Muscle of arm (tissue), 14 donors: Measurements from ENCODE around the gene DNM1. TPM values are rescaled to one million over a fixed set of nuclear protein-coding genes. Genes with fewer than 3 reads are reported as not detected.

Experiments
- DNase-seq: peaks from one replicate; pipeline ENCODE4 v3.0.0-alpha.2; 2013
- long read RNA-seq, 11 donors: transcript quantifications; one replicate each; lab custom pipeline, GENCODE V29; 2026
- polyA plus RNA-seq, 12 donors: library from polyadenylated mRNA; unstranded; fragments of 120-200 nt; gene quantifications; one replicate each; pipeline ENCODE4 v1.2.1, GENCODE V29; 2013; ENCODE audit not compliant: insufficient read length in 12 of 12

The DNM1 gene
- polyA plus RNA-seq, result 100 to 1,000 TPM in 1 of 12 donors, 10 to 100 TPM in 10, not detected in 1; 24.3 to 190 (median 43.5) TPM
- long read RNA-seq, donor 1, result 0 reads
- long read RNA-seq, donor 2, result 0 reads
- long read RNA-seq, donor 3, result 0 reads
- long read RNA-seq, donor 4, result 0 reads
- long read RNA-seq, donor 5, result 0 reads
- long read RNA-seq, donor 6, result 0 reads
- long read RNA-seq, donor 7, partial matches to known transcripts, result 8 of 8 reads
- long read RNA-seq, donor 7, other reads (novel, unspliced or antisense), result 0 of 8 reads
- long read RNA-seq, donor 8, result 0 reads
- long read RNA-seq, donor 9, result 0 reads
- long read RNA-seq, donor 10, partial matches to known transcripts, result 11 of 11 reads
- long read RNA-seq, donor 10, other reads (novel, unspliced or antisense), result 0 of 11 reads
- long read RNA-seq, donor 11, result 0 reads

DNA sequence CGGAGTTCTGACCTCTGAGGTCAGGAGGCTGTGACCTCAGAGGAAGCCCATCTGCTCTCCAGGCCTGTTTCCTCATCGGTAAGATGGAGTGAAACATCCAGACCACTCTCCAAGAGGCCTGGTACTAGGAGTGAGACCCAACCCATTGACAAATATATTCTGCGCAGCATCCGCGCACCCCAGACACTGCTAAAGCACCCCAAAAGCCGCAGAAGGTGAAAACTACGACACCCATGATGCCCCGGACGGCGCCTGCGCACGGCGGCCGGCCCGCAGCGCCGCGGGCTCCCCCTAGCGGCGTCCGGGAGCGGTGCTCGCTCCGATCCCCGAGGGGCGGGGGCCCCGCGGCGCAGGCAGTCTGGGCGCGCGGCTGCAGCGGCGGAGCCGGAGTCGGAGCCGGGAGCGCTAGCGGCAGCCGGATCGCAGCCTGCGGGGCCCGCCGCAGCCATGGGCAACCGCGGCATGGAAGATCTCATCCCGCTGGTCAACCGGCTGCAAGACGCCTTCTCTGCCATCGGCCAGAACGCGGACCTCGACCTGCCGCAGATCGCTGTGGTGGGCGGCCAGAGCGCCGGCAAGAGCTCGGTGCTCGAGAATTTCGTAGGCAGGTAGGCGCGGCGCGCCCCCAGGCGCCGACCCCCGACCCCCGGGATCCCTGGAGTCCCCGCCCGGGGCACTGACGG lies at the start of gene DNM1:
Gene DNM1, plus strand, starts transcription at position 356 of the 683 bp plus-strand sequence. Its CDS starts 92 bp downstream, at position 448.
- peak; percentile 52 for DNase-seq

DNA sequence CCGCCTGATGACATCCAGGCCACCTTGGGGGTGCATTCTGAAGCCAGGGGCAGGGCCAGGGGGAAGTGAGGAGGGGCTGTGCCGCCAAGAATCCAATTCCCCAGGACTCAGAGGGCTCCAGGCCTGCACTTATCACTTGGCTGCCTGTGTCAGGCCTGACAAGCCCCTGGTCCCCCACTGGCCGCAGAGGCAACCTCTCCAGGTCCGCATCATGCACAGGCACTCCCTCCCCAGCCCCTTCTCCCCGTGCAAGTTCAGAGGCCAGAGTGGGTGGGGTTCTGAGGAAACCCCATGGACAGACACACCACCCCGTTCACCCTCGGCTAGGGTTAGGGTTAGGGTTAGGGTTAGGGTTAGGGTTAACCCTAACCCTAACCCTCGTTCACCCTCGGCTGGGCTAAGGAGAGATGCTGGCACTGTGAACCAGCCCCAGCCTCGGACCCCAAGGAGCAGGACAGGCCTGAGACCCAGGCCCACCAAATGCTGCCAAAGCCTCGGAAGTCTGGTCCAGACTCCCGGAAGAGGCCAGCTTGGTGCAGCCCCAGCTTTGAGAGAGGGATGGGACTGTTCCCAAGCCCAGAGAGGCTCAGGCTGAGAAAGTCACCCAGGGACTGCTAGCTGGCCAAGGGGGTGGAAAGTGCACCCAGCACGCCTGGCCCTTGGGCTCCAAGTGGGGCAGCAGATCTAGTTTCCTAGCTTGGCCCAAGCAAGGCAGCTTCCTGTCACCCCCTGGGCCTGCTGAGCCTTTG lies 49.1 kb upstream of the DNM1 start:
- no peak for DNase-seq

DNA sequence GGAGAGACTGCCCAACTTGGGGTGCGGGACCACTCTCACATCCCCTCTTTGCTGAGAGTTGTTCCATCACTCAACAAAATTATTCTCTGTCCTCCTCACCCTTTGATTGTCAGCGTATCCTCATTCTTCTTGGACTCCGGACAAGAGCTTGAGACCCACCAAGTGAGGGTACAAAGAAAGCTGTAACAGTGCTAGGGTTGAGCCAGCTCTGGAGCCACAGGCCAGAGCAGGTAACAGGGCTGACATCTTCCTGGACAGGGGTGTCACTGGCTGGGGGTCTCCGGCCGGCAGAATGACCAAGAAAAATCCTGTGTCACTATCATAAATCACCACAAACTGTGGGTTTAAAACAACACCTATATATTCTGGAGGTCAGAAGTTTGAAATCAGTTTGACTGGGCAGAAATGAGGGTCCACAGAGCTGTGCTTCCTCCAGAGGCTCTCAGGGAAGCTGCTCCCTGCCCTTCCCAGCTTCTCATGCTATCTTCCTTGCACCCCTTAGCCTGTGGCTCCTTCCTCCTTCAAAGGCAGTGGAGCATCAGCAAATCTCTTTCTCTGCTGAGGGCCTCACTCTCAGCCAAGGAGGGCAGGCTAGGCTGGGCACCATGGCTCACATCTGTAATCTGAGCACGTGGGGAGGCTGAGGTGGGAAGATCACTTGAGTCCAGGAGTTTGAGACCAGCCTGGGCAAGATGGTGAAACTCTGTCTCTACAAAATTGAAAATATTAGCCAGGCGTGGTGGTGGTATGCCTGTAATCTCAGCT lies 47.3 kb upstream of the DNM1 start:
- DNase-seq, result no peak

DNA sequence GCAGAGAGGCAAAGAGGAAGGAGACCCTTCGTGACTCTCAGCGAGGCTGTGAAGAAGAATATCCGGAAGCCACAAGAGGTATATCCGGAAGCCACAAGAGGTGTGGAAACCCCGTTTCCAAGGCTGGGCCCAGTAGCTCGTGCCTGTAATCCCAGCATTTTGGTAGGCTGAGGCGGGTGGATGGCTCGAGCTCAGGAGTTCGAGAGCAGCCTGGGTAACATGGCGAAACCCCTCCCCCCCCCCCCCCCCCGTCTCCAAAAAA lies 43.7 kb upstream of the DNM1 start:
- no peak for DNase-seq

GRCh38 chr9:128159784-128160602 lies 43.2 kb upstream of the DNM1 start, which contains the start of gene BBLN:
BBLN (plus strand) TSS chr9:128160265; CDS start chr9:128160408, 143 bp downstream.
- DNase-seq, result peak; percentile 93

DNA sequence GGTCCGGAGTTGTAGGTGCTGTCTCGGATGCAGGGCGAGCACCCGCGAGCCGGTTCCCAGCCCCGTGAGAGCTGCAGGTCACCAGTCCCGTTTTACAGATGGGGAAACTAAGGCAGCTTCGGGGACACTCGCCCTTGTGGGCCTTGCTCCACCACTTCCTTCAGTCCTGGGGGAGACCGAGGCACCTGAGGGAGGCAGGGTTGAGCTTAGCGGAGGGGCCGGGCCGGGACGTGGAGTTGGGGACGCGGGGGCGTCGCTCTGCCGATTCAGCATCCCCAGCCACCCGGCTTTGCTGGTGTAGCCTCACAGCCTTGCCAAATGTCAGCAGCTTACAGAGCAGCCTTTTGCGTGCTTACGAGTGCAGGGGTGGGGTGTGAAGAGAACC lies 42.6 kb upstream of the DNM1 start:
- no peak for DNase-seq

DNA sequence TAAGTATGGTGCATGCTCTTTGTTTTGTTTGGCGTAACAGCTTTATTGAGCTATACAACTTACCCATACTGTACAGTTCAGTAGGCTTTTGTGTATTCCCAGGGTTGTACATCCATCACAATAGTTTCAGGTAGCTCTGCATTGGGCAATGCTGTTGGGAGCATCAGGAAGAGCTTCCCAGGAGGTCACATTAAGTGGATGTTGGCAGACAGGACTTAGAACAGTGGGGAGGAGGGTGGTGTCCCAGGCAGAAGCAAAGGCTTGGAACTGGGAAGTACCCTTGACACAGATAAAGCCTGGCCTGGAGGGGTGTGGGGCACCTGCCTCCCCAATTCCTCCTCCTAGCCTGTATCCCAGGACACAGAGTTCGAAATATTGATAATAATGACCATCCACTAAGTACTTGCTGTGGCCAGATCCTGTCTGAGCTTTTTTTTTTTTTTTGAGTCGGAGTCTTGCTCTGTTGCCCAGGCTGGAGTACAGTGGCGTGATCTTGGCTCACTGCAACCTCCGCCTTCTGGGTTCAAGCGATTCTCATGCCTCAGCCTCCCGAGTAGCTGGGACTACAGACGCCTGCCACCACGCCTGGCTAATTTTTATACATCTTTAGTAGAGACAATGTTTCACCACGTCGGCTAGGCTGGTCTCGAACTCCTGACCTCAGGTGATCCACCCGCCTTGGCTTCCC lies 41.8 kb upstream of the DNM1 start:
- DNase-seq, result no peak

DNA sequence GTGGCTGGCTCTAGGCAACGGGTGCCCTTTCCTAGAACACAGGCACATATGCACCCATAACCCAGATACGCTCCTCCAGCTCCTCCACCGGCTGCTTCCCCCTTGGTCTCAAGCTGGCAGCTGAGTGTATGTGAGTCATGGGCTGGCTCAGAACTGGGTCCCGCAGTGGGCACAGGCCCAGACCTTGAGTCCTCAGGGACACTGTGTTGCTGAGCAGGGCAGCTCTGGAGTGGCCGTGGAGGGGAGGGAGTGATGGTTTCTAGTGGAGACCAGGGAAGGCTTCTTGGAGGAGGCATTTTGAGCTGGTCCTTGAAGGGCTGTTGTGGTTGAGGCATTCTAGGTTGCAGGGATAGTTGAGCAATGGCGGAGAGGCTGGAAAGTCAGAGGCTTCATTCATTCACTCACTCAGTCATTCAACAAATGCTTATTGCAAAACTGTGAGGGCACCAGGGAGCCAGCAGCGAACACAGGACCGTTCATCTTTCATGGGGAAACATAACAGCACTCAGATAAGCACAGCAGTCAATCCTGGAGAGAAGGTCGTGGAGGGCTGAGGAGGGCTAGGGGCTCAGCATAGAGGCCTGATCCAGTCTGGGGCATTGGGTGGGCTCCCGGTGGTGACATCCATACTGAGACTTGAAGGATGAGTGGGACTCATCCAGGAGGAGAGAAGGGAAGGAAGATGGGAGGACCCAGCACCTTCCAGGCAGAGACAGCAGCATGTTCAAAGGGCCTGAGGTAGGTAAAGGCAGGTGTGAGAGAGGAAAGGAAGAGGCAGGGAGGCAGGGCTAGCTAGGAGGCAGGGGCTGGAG lies 40.8 kb upstream of the DNM1 start:
- DNase-seq, result no peak

- no peak for DNase-seq
Measured at GRCh38 chr9:128163027-128163515, 40.1 kb upstream of the DNM1 start.

DNA sequence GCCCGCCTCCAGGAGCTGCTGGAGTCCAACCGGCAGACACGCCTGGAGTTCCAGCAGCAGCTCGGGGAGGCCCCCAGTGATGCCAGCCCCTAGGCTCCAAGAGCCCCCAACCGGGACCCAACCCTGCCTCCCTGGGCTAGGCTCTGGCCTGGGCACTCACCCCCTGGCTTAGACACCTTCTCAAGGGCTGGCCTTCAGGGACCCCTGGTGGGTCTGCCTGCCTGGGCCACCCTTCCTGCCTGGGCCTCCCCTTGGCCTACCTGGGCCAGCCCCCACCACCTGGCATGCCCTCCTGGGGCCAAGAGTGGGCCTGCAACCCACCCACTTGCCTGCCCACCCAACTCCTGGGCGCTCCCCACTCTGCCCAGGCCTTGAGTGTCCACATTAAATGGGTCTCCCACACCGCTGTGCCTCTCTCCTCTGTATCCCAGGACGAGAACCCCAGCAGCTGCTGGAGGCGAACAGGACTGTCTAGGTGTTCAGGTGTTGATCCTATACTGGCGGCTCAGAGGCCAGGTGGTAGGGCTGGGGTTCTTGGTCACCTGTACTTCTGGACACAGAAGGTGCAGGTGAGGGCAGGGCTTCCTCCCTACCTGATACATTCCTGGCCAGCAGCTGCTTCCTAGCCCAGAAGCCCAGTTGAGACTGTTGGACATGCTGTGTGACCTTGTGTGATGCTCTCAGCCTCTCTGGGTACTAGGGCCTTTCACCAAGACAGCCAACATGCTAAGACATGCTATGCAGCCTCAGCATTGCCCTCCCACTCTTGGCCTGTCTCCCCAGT lies 39.5 kb upstream of the DNM1 start:
- no peak for DNase-seq

GRCh38 chr9:128164307-128164885 lies 38.8 kb upstream of the DNM1 start:
- DNase-seq, result no peak

GRCh38 chr9:128166169-128166568 lies 37.0 kb upstream of the DNM1 start:
- no peak for DNase-seq

GRCh38 chr9:128167209-128167608 lies 36.0 kb upstream of the DNM1 start:
- DNase-seq, result no peak

DNA sequence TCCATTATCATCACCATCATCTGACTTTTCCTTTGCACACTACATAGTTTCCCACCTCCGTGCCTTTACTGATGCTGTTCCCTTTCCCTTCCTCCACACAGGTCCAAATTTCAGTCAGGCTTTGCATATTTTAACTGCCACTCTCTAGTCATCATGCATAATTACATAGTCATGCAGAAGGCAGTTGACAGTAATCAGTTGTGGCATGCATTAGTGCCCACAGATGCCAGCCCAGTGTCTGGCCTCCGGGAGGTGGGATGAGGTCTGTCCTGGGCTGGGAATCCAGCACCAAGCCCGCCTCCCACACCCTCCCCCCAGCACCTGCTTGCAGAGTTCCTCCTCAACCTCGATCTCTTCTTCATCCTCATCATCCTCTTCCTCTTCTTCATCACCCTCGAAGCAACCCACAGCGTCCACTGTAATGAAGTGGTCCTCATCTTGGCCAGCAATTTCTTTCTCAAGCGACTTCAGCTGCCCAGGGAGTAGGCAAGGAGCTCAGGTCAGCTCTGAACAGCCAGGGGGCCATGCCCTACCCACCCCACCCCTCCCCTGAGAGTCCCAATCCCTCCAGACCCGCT lies 34.4 kb upstream of the DNM1 start:
- DNase-seq, result no peak

GRCh38 chr9:128169492-128169891 lies 33.7 kb upstream of the DNM1 start:
- no peak for DNase-seq

DNA sequence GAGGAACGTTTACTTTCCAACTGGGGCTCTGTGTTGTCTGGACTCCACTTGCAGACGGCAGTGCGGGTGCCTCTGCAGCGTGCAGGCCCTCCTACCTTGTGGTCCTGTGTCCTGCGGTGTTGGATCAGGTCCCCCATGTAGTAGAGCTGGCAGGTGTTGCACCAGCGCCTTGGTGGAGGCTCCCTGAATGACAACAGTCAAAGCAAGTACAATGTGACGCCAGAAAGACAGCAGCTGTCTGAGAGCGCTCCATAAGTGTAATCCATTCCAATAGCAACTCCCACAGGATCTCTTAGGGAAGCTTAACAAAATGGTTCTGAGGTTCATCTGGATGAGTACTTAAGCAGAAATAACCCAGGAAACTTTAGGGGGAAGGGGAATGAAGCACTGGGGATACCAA lies 33.3 kb upstream of the DNM1 start:
- no peak for DNase-seq

GRCh38 chr9:128174062-128174461 lies 29.1 kb upstream of the DNM1 start:
- DNase-seq, result no peak

- no peak for DNase-seq
Measured at GRCh38 chr9:128175102-128175563, 28.0 kb upstream of the DNM1 start.
